GM12872 (cell line): ENCODE measurements around the gene TMEM39A.

Experiments used
- CTCF ChIP-seq: IDR thresholded peaks from 3 replicates; pipeline ENCODE4 v1.5.1; 2011; ENCODE audit warnings: low read depth, mild to moderate bottlenecking, low read length, moderate library complexity; ENCODE audit not compliant: insufficient read depth

TMEM39A gene

GRCh38 chr3:119444590-119444989 is 18.8 kb downstream of the TMEM39A start:
- TF ChIP-seq CTCF: no peak

DNA sequence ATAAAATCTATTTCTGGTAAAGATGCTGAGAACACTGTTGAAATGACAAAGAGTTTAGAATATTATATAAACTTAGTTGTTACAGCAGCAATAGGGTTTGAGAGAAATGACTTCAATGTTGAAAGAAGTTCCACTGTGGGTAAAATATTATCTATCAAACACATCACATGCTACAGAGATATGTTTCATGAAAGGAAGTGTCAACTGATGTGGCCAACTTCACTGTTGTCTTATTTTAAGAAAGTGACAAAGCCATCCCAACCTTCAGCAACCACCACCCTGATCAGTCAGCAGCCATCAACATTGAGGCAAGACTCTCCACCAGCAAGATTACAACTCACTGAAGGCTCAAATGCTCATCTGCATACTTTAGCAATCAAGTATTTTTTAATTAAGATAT is 20.2 kb downstream of the TMEM39A start:
- TF ChIP-seq CTCF: no peak

DNA sequence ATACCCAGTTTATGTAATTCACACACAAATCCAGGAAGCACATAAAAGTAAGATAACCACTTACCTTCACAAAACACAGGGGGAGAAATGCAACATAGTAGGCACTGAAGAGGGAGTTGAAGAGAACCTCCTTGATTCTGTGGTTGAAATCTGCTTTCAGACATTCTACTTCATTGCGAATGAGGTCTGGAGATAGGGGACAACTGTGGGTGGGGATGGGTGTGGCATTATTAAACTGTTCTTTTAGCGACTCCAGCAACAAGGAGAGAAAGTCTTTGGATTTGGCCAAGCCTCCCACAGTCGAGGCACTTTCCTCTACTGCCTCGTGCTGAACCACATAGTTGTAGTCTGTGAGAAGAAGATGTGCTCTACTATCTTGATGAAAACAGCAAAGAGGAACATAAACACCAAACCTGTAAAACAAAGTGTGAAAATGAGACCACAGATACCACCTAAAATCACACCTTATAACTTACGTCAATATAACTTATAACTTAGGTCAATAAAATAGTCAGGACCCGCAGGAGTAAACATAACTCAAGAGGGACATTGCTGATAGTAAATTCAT is 25.6 kb downstream of the TMEM39A start:
- TF ChIP-seq CTCF: no peak

- TF ChIP-seq CTCF: no peak
Observed at GRCh38 chr3:119436977-119437376, 26.4 kb downstream of the TMEM39A start.

DNA sequence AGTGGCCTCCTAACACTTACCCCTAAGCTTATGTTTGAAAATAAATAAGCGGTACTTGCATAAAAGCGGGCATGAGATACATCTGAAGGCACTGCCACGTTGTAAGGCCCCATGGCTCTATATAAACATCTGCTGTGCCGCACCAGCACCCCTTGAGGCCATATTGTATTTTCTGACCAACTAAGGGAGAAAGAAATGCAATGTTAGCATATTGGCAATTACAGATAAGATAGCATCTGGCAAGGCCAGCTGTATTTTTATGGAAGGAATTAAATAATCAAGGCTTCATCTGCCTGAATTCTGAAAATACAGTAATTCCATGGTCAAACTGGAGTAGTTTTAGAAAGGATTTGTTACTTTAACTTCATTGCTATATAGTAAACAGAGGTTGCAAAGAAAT is 28.7 kb downstream of the TMEM39A start:
- no peak for TF ChIP-seq CTCF

GRCh38 chr3:119433613-119434325 is 29.6 kb downstream of the TMEM39A start:
- no peak for TF ChIP-seq CTCF

DNA sequence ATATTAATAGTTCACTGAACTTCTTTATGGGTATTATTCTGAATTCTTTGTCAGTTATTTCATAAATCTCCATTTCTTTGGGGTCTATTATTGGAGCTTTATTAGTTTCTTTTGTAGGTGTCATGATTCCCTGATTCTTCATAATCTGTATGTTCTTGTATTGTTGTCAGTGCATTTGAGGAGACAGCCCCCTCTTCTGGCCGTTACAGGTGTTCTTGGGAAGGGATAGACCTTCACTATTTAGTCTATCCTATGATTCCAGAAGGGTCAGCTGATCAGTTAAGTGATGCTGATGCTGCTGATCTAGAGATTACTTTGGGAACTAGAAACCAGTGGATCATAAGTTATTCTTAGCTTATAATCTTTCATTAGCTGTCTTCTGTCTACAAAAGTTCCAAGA is 34.9 kb downstream of the TMEM39A start:
- TF ChIP-seq CTCF: peak; percentile 9; the same call in 1 of the 3 replicates

GRCh38 chr3:119427669-119428068 is 35.7 kb downstream of the TMEM39A start:
- TF ChIP-seq CTCF: no peak
